ENCODE results near the gene GRIA4. TPM values are rescaled to one million over a fixed set of nuclear protein-coding genes. Genes with fewer than 3 reads are reported as not detected.
A peak's percentile ranks its signal among the peaks of the same experiment; 100 is the strongest.

The GRIA4 gene
- total and polyA plus RNA-seq, 5 donors = 0.05 to 0.17 TPM; not detected in 3

- Histone ChIP-seq H3K4me3 (ENCODE audit: low read length) (no peak overlapping the region), H3K9me3 (ENCODE audit: control insufficient read depth, low read length) (no peaks in the 10 kb centered on the region), H3K4me1 (ENCODE audit: control insufficient read depth, insufficient read depth, low read length) (no peaks in the 10 kb centered on the region), H3K27ac (ENCODE audit: low read length) (no peak overlapping the region), H3K27me3 (ENCODE audit: control insufficient read depth, insufficient read depth) (no peaks in the 10 kb centered on the region)
- no peak for ATAC-seq
- 41% methylated on average over 3 of the region's 3 CpGs for WGBS
- intact Hi-C loops (cut with DNase I) = no loop called here
- no peak for DNase-seq
Measured at GRCh38 chr11:105923807-105924206, 313.9 kb downstream of the GRIA4 start.

GRCh38 chr11:105929084-105929955 is 319.4 kb downstream of the GRIA4 start:
- WGBS = 72% methylated on average over 3 of the region's 3 CpGs
- DNase-seq = no peak
- Histone ChIP-seq H3K27me3 (ENCODE audit: control insufficient read depth, insufficient read depth) (no peaks in the 10 kb centered on the region), H3K27ac (ENCODE audit: low read length) (no peak overlapping the region), H3K4me1 (ENCODE audit: control insufficient read depth, insufficient read depth, low read length) (no peaks in the 10 kb centered on the region), H3K9me3 (ENCODE audit: control insufficient read depth, low read length) (no peaks in the 10 kb centered on the region), H3K4me3 (ENCODE audit: low read length) (no peak overlapping the region)
- intact Hi-C loops (cut with DNase I) = no loop called here
- no peak for ATAC-seq

- no peak overlapping the region for H3K4me3 ChIP-seq (ENCODE audit: low read length)
- DNase-seq = no peak
- no peaks in the 10 kb centered on the region for H3K4me1 ChIP-seq (ENCODE audit: control insufficient read depth, insufficient read depth, low read length)
- no peaks in the 10 kb centered on the region for H3K9me3 ChIP-seq (ENCODE audit: control insufficient read depth, low read length)
- intact Hi-C loops (cut with DNase I) = no loop called here
- no peak overlapping the region for H3K27ac ChIP-seq (ENCODE audit: low read length)
- WGBS = 88% methylated on average over 6 of the region's 6 CpGs
- ATAC-seq = no peak
- H3K27me3 ChIP-seq (ENCODE audit: control insufficient read depth, insufficient read depth) = no peaks in the 10 kb centered on the region
Measured at GRCh38 chr11:105933695-105934094, 323.8 kb downstream of the GRIA4 start.

DNA sequence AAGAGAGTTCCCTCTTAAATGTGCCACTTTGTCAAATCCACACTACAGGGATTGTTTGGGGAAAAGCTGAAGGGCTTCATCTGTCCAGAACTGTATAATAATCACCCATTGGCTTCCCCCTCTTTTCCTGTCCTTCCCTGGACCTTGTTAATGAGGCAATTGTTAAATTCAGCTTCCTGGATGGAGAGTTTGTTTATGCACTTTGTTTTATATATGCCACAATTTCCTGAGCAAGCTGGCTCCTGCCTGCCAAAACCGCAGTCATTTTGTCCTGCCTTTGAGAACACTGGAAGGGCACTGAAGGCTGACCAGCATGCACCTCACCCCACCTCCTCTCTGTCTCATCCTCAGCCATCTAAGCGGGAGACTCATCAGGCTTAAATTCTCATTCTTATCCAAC is 325.9 kb downstream of the GRIA4 start:
- Histone ChIP-seq H3K27ac (ENCODE audit: low read length) (no peak overlapping the region), H3K9me3 (ENCODE audit: control insufficient read depth, low read length) (no peaks in the 10 kb centered on the region), H3K4me1 (ENCODE audit: control insufficient read depth, insufficient read depth, low read length) (no peaks in the 10 kb centered on the region), H3K4me3 (ENCODE audit: low read length) (no peak overlapping the region), H3K27me3 (ENCODE audit: control insufficient read depth, insufficient read depth) (no peaks in the 10 kb centered on the region)
- ATAC-seq (no peak), DNase-seq (no peak)
- intact Hi-C loops (cut with DNase I) = no loop called here
- 44% methylated on average over 2 of the region's 2 CpGs for WGBS

DNA sequence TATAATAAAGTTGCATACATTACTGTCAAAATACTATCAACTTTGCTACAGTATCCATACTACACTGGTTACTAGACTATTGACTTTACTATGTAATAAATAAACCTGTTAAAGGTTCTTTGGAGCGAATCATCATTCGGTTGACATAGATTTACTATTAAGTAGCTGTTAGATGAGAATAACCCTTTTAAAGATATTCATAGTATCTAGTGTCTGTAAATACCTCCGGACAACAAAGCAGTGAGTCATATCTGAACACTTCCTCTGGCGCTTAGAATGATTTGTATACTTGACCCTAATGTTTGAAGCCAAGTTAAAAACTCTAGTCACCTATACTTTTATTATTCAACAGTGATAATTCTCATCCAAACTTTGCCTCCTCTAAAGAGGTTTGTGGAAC is 327.5 kb downstream of the GRIA4 start:
- ATAC-seq (no peak), DNase-seq (no peak)
- H3K27ac ChIP-seq (ENCODE audit: low read length) = no peak overlapping the region
- no peaks in the 10 kb centered on the region for H3K4me1 ChIP-seq (ENCODE audit: control insufficient read depth, insufficient read depth, low read length)
- 40% methylated on average over 4 of the region's 4 CpGs for WGBS
- intact Hi-C loops (cut with DNase I) = no loop called here
- H3K9me3 ChIP-seq (ENCODE audit: control insufficient read depth, low read length) = no peaks in the 10 kb centered on the region
- H3K27me3 ChIP-seq (ENCODE audit: control insufficient read depth, insufficient read depth) = no peaks in the 10 kb centered on the region
- H3K4me3 ChIP-seq (ENCODE audit: low read length) = no peak overlapping the region

DNA sequence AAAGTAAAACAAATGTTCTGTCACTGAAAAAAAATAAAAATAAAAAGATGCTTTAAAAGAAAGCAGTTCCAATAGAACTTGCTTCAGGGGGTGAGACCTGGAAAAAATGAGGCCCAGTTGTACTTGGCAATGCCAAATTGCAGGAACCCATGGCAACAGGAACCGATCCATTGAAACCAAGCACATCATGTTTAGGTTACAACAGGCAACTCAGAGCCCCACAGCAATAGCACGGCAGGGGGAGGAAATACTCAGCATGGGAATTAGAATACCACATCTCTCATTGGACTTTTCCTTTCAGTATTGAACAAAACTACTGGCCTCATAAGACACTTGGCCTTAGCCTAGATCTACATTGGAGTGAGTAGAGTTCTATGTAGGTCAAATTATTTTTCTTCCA is 327.9 kb downstream of the GRIA4 start:
- Histone ChIP-seq H3K9me3 (ENCODE audit: control insufficient read depth, low read length) (no peaks in the 10 kb centered on the region), H3K27me3 (ENCODE audit: control insufficient read depth, insufficient read depth) (no peaks in the 10 kb centered on the region), H3K27ac (ENCODE audit: low read length) (no peak overlapping the region), H3K4me3 (ENCODE audit: low read length) (no peak overlapping the region), H3K4me1 (ENCODE audit: control insufficient read depth, insufficient read depth, low read length) (no peaks in the 10 kb centered on the region)
- ATAC-seq (no peak), DNase-seq (no peak)
- 47% methylated on average over 2 of the region's 2 CpGs for WGBS
- intact Hi-C loops (cut with DNase I) = no loop called here

DNA sequence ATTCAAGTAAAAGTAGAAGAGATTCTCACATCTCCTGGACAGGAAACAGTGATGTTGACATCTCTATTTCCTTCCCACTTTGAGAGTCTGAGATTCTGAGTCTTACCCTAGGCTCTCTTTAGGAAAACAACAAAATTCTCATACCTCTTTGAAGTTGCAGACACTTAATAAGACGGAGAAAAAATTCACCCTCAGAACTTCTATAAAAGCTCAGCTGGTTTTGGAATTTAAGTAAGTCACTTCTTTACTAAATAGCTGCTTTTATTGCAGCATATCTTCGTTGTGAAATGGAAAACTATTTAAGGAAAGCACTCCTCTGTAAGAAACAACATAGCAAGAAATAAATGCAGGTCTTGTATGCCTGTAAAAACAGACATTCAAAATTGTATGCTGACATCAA is 333.0 kb downstream of the GRIA4 start:
- 52% methylated on average over 2 of the region's 2 CpGs for WGBS
- Histone ChIP-seq H3K27me3 (ENCODE audit: control insufficient read depth, insufficient read depth) (no peaks in the 10 kb centered on the region), H3K9me3 (ENCODE audit: control insufficient read depth, low read length) (no peaks in the 10 kb centered on the region), H3K4me3 (ENCODE audit: low read length) (no peak overlapping the region), H3K27ac (ENCODE audit: low read length) (no peak overlapping the region), H3K4me1 (ENCODE audit: control insufficient read depth, insufficient read depth, low read length) (no peaks in the 10 kb centered on the region)
- intact Hi-C loops (cut with DNase I) = no loop called here
- DNase-seq (no peak), ATAC-seq (no peak)

GRCh38 chr11:105948918-105949590 is 339.2 kb downstream of the GRIA4 start:
- 74% methylated on average over 4 of the region's 4 CpGs for WGBS
- H3K9me3 ChIP-seq (ENCODE audit: control insufficient read depth, low read length) = no peaks in the 10 kb centered on the region
- no peak for DNase-seq
- H3K27ac ChIP-seq (ENCODE audit: low read length) = no peak overlapping the region
- H3K4me3 ChIP-seq (ENCODE audit: low read length) = no peak overlapping the region
- no peak for ATAC-seq
- intact Hi-C loops (cut with DNase I) = no loop called here
- no peaks in the 10 kb centered on the region for H3K27me3 ChIP-seq (ENCODE audit: control insufficient read depth, insufficient read depth)
- H3K4me1 ChIP-seq (ENCODE audit: control insufficient read depth, insufficient read depth, low read length) = no peaks in the 10 kb centered on the region

GRCh38 chr11:105953886-105954285 is 344.0 kb downstream of the GRIA4 start:
- no peak for ATAC-seq
- no peak overlapping the region for H3K4me3 ChIP-seq (ENCODE audit: low read length)
- DNase-seq = no peak
- intact Hi-C loops (cut with DNase I) = no loop called here
- no peak overlapping the region for H3K27ac ChIP-seq (ENCODE audit: low read length)
- H3K9me3 ChIP-seq (ENCODE audit: control insufficient read depth, low read length) = no peaks in the 10 kb centered on the region
- H3K4me1 ChIP-seq (ENCODE audit: control insufficient read depth, insufficient read depth, low read length) = no peaks in the 10 kb centered on the region
- H3K27me3 ChIP-seq (ENCODE audit: control insufficient read depth, insufficient read depth) = no peaks in the 10 kb centered on the region

DNA sequence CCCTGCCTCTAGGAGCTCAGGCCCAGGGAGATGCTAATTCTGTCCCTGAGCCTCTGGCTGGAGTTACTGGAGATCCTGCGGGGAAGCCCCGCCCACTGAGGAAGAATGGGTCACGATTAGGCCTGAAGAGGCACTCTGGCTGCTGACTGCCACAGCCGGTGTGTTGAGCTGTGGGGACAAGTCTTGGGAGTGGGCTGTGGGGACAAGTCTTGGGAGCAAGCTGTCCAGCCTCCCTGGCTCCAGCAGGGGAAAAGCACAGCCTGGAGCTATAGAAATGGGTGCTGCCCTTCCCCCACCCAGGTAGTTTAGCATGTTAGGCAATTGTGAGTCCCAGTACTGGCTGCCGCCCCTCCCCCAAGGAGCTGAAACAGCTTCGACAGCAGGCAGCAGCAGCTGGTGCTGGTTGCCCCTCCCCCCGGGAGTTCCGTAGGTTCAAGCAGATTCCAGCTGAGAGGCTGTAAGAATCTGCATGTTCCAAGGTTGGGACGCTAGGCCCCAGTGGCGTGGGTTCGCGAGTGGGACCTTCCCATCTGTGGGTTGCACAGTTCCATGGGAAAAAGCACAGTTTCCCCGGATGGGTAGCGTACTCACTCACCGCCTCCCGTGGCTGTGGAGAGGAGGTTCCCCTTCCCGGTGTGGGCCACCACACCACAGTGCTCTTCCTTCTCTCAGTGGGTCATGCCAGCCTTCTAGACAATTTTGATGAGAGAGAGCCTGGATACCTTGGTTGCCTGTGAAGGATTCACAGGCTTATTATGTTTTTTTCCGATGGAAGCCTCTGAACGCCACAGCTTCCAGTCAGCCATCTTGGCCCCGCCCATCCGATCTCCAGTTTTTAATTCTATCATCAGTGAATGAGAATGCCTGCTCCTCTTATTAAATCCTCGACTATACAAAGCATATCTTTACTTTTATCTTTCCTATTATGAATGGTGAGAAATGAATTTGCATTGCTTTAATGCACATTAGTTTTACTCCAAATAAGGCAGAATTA is 350.7 kb downstream of the GRIA4 start:
- no peaks in the 10 kb centered on the region for H3K4me1 ChIP-seq (ENCODE audit: control insufficient read depth, insufficient read depth, low read length)
- intact Hi-C loops (cut with DNase I) = no loop called here
- WGBS = 84% methylated on average over 22 of the region's 22 CpGs
- H3K9me3 ChIP-seq (ENCODE audit: control insufficient read depth, low read length) = no peaks in the 10 kb centered on the region
- DNase-seq = peak in 1 of 3 donors; percentile 32
- H3K27me3 ChIP-seq (ENCODE audit: control insufficient read depth, insufficient read depth) = no peaks in the 10 kb centered on the region
- H3K27ac ChIP-seq (ENCODE audit: low read length) = no peak overlapping the region
- no peak overlapping the region for H3K4me3 ChIP-seq (ENCODE audit: low read length)
- ATAC-seq = no peak
